Natural killer cell (primary cell): Measurements from ENCODE around the gene PDCD2L. TPM values are rescaled to one million over a fixed set of nuclear protein-coding genes. Genes with fewer than 3 reads are reported as not detected.
A peak's percentile ranks its signal among the peaks of the same experiment; 100 is the strongest.

ENCODE experiments used
- ATAC-seq, 3 donors: fragments of 150-1000 bp in 2 of 3; fragments of 200-7000 bp in 1 of 3; cut with Tn5 transposase; 1 replicate in 1 of 3; 2 replicates in 2 of 3; pipeline ENCODE4 v1.10.0; 2021; ENCODE audit warnings: mild to moderate bottlenecking in 2 of 3, moderate library complexity in 2 of 3
- DNase-seq, 2 donors: peaks; one replicate each; pipeline versions ENCODE4 v3.0.0 to v3.0.0-alpha.2; 2013 to 2021; ENCODE audit warnings: mixed read lengths in 1 of 2
- H3K27ac ChIP-seq: one replicate; pipeline ENCODE4 v1.5.1; 2013; ENCODE audit warnings: mild to moderate bottlenecking, low read length
- H3K27me3 ChIP-seq: one replicate; pipeline ENCODE4 v1.6.1; 2013; ENCODE audit warnings: low read length; ENCODE audit not compliant: control insufficient read depth, insufficient read depth
- H3K36me3 ChIP-seq: one replicate; pipeline ENCODE4 v1.6.1; 2013; ENCODE audit warnings: low read length; ENCODE audit not compliant: control insufficient read depth, insufficient read depth
- H3K4me1 ChIP-seq: one replicate; pipeline ENCODE4 v1.6.1; 2013; ENCODE audit warnings: low read length; ENCODE audit not compliant: control insufficient read depth, insufficient read depth
- H3K4me3 ChIP-seq: one replicate; pipeline ENCODE4 v1.5.1; 2013; ENCODE audit warnings: low read length
- H3K9me3 ChIP-seq: one replicate; pipeline ENCODE4 v1.6.1; 2013; ENCODE audit warnings: low read length; ENCODE audit not compliant: control insufficient read depth, insufficient read depth
- H3K27ac Mint-ChIP-seq, 2 donors: one replicate each; pipeline ENCODE4 v1.8.0; 2022; ENCODE audit warnings: mild to moderate bottlenecking in 2 of 2, mixed read lengths in 2 of 2, moderate library complexity in 1 of 2
- H3K27me3 Mint-ChIP-seq, 2 donors: one replicate each; pipeline ENCODE4 v1.8.0; 2022; ENCODE audit warnings: low read depth in 2 of 2, mixed read lengths in 2 of 2
- H3K36me3 Mint-ChIP-seq: one replicate; pipeline ENCODE4 v1.8.0; 2022; ENCODE audit warnings: mixed read lengths
- H3K4me1 Mint-ChIP-seq, 2 donors: one replicate each; pipeline ENCODE4 v1.8.0; 2022; ENCODE audit warnings: mixed read lengths in 2 of 2
- H3K4me3 Mint-ChIP-seq: one replicate; pipeline ENCODE4 v1.8.0; 2022; ENCODE audit warnings: mild to moderate bottlenecking, moderate library complexity, mixed read lengths
- H3K9me3 Mint-ChIP-seq, 2 donors: one replicate each; pipeline ENCODE4 v1.8.0; 2022; ENCODE audit warnings: mixed read lengths in 2 of 2
- CTCF ChIP-seq: fragments of 200-600 bp; IDR thresholded peaks from one replicate; pipeline ENCODE4 v1.8.0; 2022; ENCODE audit warnings: antibody characterized with exemption
- WGBS: methylation state at CpG from one replicate; pipeline ENCODE4 v1.1.7; 2013; ENCODE audit warnings: missing lambda C conversion rate; ENCODE audit not compliant: insufficient coverage; 5-methylcytosine and 5-hydroxymethylcytosine counted together
- intact Hi-C: fragments of 100-400 bp; cut with micrococcal nuclease; formaldehyde crosslinking; loops from one replicate; pipeline ENCODE4 v1.14.2; 2022
- total RNA-seq, 4 donors: library from RNA; stranded (reverse); fragments of 120-200 nt in 1 of 4; gene quantifications; one replicate each; pipeline versions ENCODE4 v1.2.3 to v1.2.4, GENCODE V29; 2013 to 2022

The PDCD2L gene
- total RNA-seq, 3 donors from 2014 or later (not counting 1 experiment from before 2014, with no cell fraction given), result 4.7 to 8.6 (median 5.6) TPM

GRCh38 chr19:34380639-34381241 is 23.5 kb upstream of the PDCD2L start:
- WGBS, result 94% methylated on average over 5 of the region's 5 CpGs
- no peaks in the 10 kb centered on the region for H3K9me3 ChIP-seq
- H3K4me3 Mint-ChIP-seq, result no peak overlapping the region
- H3K4me1 ChIP-seq, result no peaks in the 10 kb centered on the region
- no peak overlapping the region for H3K27ac ChIP-seq
- no peak for ATAC-seq
- H3K27me3 ChIP-seq, result no peaks in the 10 kb centered on the region
- H3K9me3 Mint-ChIP-seq, result no peaks in the 10 kb centered on the region
- DNase-seq, result no peak
- TF ChIP-seq CTCF, result no peak
- H3K27me3 Mint-ChIP-seq, result no peaks in the 10 kb centered on the region
- intact Hi-C loops, result no loop called here
- H3K36me3 Mint-ChIP-seq, result no peaks in the 10 kb centered on the region
- H3K36me3 ChIP-seq, result peaks cover 66% of the 10 kb centered on the region
- H3K27ac Mint-ChIP-seq, result no peak overlapping the region
- H3K4me3 ChIP-seq, result no peak overlapping the region
- peaks cover 0 to 6% of the 10 kb centered on the region in 2 donors for H3K4me1 Mint-ChIP-seq

- Histone ChIP-seq H3K27ac (no peak overlapping the region), H3K4me1 (no peaks in the 10 kb centered on the region), H3K9me3 (no peaks in the 10 kb centered on the region), H3K36me3 (peaks cover 63% of the 10 kb centered on the region), H3K4me3 (no peak overlapping the region), H3K27me3 (no peaks in the 10 kb centered on the region)
- Mint-ChIP-seq H3K4me3 (no peak overlapping the region), H3K27ac (no peak overlapping the region), H3K9me3 (no peaks in the 10 kb centered on the region), H3K4me1 (peaks cover 0 to 11% of the 10 kb centered on the region in 2 donors), H3K36me3 (no peaks in the 10 kb centered on the region), H3K27me3 (no peaks in the 10 kb centered on the region)
- ATAC-seq, result no peak
- intact Hi-C loops, result no loop called here
- no peak for TF ChIP-seq CTCF
- WGBS, result 96% methylated on average over 14 of the region's 14 CpGs
- DNase-seq, result no peak
These were observed 22.6 kb upstream of the PDCD2L start for GRCh38 chr19:34381399-34382251.

GRCh38 chr19:34382471-34382870 is 21.7 kb upstream of the PDCD2L start:
- no peaks in the 10 kb centered on the region for H3K9me3 ChIP-seq
- H3K4me3 Mint-ChIP-seq, result no peak overlapping the region
- peaks cover 0 to 11% of the 10 kb centered on the region in 2 donors for H3K4me1 Mint-ChIP-seq
- H3K27ac ChIP-seq, result no peak overlapping the region
- ATAC-seq (no peak), DNase-seq (no peak)
- peaks cover 65% of the 10 kb centered on the region for H3K36me3 ChIP-seq
- no peak for TF ChIP-seq CTCF
- H3K9me3 Mint-ChIP-seq, result no peaks in the 10 kb centered on the region
- 97% methylated on average over 4 of the region's 4 CpGs for WGBS
- H3K4me3 ChIP-seq, result no peak overlapping the region
- intact Hi-C loops, result no loop called here
- H3K27me3 ChIP-seq, result no peaks in the 10 kb centered on the region
- H3K27ac Mint-ChIP-seq, result peak overlapping the region in 1 of 2 donors; percentile 4
- H3K27me3 Mint-ChIP-seq, result no peaks in the 10 kb centered on the region
- H3K36me3 Mint-ChIP-seq, result no peaks in the 10 kb centered on the region
- no peaks in the 10 kb centered on the region for H3K4me1 ChIP-seq
